GM18498 (cell line): Measurements from ENCODE around the gene MYH10.

Experiments
- ATAC-seq: cut with Tn5 transposase; IDR thresholded peaks from one replicate; pipeline ENCODE4 v1.9.1; 2021; ENCODE audit warnings: mild to moderate bottlenecking, moderate library complexity; ENCODE audit not compliant: unreplicated experiment

The MYH10 gene

DNA sequence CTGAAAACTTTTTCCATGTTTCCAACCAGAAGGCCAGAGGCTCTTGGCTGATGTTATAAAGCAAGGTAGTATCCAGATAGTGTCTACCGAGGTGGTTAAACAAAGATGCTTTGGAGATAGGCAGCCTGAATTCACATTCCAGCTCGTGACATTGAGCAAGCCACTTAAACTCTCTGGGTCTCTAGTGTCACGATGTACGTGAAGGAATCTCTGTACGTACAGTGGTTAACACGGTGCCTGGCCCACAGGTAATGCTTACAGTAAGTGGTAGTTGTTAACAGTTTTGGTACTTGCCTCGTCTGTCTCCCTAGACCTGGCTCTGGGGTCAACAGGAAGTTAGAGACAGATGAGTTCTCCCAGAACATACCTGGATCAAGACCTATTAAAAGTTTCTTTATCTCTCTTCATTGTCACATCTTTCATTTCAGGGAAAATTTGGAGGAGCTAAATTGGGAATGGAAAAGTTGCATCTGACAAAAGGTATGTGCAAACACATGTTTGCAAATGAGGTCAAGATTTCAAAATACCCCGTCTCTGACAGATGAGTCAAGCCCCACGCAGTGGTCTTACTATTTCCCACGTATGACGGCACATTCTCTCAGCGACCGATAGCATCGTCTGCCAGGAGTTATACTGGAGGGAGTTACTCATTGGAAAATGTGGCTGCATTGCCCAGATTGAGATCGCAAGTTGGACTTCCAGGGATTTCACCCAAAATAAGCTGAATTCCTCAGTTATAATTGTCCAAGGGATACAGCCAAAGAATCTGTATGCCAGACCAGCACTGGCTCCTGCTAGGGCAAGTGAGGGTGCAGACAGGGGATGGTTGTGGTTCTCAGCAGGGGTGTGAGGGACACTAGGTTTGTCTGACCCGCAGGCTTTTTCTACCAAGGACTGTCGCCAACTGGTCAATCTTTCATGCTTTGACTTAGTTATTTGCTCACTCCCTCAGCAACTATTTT lies 18.9 kb upstream of the MYH10 start:
- ATAC-seq = no peak

DNA sequence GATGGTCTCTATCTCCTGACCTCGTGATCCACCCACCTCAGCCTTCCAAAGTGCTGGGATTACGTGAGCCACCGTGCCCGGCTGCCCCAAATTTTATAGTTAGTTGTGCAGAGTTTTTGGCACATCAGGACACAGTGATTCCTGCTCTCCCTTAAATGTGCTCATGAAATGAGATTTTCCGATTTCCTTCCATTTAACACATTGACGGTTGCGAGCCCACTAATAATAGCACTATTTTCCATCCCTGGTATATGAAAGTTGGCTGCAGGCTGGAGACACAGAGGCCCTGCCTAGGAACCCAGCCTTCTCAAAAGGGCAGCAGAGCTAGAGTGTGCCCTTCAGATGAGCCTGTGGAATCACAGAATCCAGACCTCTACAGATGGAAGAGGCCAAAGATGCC lies 17.4 kb upstream of the MYH10 start:
- no peak for ATAC-seq

- ATAC-seq = no peak
These were observed 16.7 kb upstream of the MYH10 start for GRCh38 chr17:8647202-8647601.

- no peak for ATAC-seq
These were observed 14.0 kb upstream of the MYH10 start for GRCh38 chr17:8644507-8644902.

GRCh38 chr17:8643855-8644506 lies 13.5 kb upstream of the MYH10 start:
- no peak for ATAC-seq

DNA sequence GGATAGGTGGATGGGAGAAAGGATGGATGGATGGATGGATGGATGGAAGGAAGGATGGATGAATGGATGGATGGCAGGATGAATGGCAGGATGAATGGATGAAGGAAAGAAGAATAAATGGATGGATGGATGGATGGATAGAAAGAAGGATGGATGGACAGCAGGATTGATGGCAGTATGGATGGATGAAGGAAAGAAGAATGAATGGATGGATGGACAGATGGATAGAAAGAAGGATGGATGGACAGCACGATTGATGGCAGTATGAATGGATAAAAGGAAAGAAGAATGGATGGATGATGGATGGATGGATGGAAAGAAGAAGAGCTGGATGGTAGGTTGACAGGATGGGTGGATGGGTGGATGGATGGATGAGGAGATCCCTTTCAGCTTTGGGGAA lies 9.2 kb upstream of the MYH10 start:
- no peak for ATAC-seq

GRCh38 chr17:8632061-8632460 lies 1.5 kb upstream of the MYH10 start:
- ATAC-seq = no peak

GRCh38 chr17:8631554-8631877 lies 991 bp upstream of the MYH10 start:
- no peak for ATAC-seq

GRCh38 chr17:8630802-8631553 lies 453 bp upstream of the MYH10 start:
- ATAC-seq = peak; percentile 99

DNA sequence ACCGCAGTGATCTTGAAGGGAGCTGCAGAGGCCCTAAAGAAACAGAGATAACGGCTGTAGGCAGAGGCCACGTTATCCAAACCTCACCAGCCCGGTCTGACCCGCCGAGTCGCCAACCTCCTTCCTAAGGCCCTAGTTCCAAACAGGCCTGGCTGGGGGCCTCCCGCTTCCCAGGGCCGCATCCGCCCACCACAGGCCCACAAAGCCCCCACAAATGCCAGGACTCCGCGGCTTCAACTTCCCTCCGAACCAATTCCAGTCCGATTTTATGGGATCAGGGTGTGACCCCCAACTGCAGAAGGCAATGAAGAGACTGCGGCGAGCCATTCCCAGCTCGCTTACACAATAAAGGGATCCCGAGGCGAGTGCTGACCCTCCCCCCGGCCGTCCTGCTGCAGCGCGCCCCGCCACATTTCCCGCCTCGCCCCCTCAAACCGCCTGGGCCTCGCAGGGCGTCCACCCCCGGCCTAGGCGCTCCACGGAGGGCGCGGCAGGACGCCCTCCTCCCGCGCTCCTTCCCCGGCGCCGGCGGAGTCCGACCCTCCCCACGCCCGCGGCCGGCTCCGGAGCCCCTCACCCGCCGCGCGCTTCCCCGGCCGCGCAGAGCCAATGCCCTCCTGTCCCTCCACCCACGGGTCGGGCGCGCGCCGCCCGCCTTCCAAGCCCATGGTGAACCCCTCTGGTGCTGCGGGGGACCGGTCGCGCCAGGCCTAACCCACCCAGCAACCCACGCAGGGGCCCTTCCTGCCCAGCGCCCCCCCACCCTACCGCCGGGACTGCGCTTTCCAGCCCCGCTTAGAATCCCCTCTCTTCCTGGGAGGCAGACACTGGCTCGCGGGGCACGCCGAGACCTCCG lies 926 bp downstream of the MYH10 start:
- ATAC-seq = no peak

DNA sequence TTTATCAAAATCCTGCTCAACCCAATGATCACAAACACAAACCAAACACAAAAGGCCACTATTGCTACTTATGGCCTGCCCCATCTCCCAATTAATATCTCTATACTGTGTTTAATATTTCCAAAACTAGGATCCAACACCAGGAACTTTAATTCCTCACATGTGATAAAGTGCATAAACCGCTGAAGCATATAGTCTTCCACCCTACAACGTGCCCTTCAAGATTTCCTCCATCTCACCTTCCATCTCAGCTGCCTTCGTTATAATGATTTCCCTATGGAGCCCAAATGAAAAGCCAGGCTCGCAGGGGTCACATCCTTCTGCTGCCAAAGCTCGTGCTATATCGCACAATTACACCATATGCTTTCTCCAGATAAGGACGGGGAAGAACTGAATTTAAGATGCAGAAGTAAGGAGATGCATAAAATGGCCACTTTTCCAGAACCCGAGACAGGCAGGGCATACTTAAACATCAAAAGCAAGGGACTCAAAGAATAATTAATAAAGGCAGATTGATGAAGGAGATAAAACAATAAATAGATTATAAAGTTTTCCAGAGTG lies 1.8 kb downstream of the MYH10 start:
- ATAC-seq = no peak

GRCh38 chr17:8628172-8628571 lies 2.4 kb downstream of the MYH10 start:
- no peak for ATAC-seq

DNA sequence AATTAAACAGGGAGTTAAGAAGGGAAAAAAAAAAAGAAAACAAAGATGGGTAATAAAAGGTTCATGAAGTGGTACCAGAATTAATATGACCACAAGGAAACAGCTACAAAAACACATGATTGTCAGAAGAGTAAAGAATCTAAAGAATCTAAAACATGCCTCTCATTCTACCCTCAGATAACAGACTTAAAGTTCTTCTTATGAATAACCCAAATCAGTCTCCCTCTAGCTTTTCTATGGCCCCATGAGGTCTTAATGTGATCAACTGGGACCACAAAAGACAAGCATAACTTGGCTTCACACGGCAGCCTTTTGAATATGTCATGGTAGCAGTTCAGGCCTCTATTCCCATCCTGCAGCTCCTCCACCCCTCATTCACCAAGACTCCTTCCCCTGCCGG lies 6.9 kb downstream of the MYH10 start:
- no peak for ATAC-seq

DNA sequence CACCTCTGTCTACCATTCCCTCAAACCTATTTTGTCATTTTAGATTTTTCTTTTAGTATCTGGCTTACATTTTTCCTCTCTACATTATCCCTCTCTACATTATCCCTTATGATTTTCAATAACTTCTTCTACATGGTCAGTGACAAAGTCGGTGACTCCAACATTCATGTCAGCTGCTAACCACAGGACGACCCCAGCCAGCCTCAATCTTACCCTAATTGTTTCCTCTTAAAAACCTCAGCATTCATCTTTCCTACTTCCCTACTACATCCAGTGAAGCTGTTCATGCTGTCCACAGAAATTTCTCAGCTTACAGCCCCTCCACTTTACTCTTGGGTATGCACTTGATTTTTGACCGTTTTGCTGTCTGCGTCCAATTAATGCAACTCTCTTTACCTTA lies 8.3 kb downstream of the MYH10 start:
- ATAC-seq = no peak

- no peak for ATAC-seq
These were observed 8.9 kb downstream of the MYH10 start for GRCh38 chr17:8621585-8621984.

DNA sequence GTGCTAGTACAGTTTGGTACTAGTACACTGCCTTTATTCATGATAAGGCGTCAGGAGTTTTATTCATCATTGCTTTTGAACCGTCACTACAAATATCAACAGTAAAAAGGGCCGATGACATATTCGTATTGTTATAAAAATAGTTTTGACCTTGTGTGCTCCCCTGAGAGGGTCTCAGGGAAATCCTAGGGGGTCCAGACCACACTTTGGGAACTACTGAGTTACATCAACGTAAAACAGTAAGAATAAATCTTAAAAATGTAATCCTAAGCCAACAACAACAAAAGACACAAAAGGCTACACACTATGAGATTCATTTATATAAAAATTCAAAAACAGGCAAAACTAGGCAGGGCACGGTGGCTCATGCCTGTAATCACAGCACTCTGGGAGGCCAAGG lies 11.2 kb downstream of the MYH10 start:
- no peak for ATAC-seq

DNA sequence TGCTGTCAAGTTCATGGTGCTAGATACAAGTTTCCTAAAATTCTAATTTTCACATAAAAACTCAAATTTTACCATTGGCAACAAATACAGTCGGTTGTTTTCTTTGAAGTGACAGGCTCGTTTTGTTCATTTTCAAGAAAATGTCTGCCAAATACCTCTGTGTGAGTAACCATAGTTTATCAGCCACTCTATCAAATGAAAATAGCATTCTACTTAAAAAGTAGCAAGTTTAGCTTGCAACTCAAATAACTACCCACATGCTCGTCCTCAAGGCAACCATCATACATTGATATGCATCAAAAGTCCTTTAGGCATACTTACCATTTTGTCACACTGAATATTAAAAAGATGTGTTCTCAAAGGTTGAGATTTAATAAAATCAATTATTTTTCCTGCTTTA lies 11.7 kb downstream of the MYH10 start:
- ATAC-seq = no peak

- no peak for ATAC-seq
These were observed 15.5 kb downstream of the MYH10 start for GRCh38 chr17:8614988-8615387.

- no peak for ATAC-seq
These were observed 18.8 kb downstream of the MYH10 start for GRCh38 chr17:8611619-8612298.

DNA sequence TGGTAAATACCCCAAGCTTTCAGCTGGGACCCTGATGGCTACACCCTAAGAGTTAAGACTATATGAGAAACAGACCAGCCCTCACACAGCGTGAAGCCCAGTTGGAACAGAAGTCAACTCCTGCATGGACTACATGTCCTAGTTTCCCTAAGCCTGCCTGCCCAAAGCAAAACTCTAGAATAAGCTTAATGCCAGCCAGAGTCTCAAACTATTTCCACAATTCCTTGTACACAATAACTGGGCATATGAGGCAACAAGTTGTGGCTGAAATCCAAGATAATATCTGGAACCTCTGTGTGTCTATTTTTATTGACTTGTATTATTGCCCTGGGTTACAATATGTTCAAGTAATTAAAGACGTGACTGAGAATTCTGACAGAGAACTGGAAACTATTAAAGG lies 19.4 kb downstream of the MYH10 start:
- ATAC-seq = no peak
